Measurements from ENCODE around the gene LINC00305.

LINC00305 gene

GRCh38 chr18:64111950-64112349 is 36.9 kb downstream of the LINC00305 start:
- no peak for DNase-seq

DNA sequence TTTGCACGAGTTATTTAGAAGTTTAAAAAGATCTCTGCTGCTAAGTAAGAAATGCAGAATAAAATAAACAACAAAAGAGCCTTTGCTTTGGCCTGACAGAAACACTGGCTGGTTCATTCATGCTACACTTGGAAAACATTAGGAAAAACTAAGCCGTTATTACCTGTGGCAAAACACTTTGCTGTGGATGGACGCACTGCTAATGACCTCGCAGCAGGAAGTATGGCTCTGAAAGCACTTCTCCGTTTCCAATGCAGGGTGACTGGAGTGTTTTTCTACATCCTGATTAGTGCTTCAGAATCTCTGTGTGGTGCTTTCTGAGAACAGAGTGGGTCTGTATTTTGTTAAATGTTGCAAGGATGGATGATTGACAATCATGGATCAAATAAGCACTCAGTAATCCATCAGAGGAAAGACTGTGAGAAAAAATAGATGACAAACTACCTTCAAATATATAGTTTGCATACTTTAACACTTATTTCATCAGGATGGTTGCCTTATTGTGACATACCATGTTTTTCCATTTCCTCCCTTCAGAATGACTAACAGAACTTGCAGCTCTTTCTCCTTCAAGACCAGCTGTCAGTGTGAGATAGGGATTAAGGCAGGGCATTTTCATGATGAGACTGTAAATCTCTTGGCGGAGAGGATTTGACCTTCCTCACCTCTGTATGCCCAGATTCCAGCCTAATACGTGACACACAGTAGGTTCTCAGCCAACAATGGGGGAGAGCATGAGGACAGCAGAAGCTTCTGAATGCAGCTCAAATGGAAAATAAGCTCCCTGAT is 38.0 kb downstream of the LINC00305 start:
- DNase-seq, result no peak

DNA sequence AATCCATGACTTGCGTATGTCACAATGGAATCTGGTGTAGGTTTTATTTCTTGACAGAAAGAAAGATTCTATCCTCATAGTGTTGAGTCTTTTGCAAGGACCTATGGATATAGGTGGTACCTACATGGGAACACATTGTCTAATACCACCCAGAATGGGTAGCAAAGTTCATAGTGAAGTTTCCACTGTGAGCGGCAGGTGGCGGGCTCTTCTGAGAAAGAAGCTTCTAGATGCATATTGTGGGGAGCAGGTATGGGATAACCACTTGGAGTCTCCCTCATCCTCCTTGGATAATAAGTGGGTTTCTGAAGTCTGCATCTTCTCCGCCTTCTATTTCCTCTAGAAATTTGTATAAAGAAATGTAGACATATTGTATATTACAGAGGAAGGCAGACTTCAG is 44.9 kb downstream of the LINC00305 start:
- no peak for DNase-seq

DNA sequence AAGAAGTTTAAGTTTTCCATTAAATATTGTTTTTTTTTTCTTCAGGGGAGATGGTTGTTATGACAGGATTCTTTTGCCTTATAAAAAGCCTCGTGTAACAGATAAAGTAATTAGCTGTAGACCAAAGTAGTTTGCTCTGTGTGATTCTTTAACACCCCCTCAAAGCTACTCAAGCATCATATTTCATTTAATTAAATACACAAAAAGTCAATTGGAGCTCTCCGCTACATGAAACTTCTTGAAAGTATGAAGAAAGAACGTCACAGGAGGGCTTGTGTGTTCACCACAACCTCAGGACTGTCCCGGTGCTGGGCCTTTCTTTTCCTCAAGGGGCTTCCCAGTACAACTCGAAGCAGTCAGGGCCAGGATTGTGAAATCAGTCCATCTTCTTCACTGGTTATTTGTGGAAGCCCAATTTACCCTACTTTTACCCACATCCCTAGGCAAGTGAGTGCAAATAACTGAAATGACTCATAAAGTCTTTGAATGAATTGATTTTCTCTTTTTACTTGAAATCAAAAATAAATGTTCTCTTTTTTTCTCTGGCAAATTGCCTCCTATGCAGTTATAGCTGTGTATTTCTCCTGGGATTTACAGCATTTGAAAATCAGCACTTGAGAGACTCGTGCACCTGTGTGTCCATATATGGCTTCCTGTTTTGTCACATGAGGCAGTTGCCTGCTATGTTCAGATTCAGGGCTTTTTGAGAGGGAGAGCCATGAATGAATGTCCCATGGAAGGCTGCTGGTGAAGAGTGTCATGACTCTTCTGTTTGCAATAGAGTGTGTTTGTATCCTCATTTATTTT is 48.6 kb downstream of the LINC00305 start:
- no peak for DNase-seq

DNA sequence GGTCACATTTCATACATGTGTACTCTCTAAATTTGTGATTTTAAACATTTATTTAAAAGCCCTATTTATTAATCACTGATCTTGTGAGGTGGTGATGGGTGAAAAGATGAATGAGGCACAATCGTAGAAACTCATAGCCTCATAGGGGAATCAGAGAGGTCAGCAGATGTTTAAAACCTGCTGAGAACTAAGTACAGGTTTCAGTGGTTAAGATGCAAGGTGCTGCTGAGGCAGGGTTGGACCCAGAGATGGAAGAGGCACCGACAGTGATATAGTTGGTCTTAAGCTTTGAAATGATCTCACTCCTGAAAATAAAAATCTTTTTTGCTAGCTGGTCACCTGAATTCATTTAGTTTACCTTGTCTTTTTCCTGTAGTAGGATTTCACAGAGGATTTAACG is 49.6 kb downstream of the LINC00305 start:
- no peak for DNase-seq

- no peak for DNase-seq
Measured at GRCh38 chr18:64097497-64097896, 51.4 kb downstream of the LINC00305 start.

DNA sequence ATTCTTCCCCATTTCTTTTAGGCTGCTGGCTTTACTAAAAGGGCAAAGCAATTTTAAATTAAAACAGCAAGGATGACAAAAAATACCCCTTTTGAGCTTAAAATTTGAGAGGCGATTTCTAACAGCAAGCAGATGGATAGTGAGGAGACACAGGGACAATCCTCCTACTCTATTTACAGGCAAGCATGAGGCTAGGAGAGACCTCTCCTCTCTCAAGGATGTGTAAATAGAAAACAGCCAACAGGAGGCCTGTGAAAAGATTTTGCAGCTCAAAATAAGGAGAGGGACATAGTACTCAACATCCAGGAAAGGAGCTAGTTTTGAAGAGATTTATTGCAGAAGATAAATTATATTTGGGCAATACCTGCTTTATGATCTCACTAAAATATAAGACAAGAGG is 53.8 kb downstream of the LINC00305 start:
- no peak for DNase-seq

GRCh38 chr18:64094210-64094609 is 54.7 kb downstream of the LINC00305 start:
- DNase-seq, result no peak

GRCh38 chr18:64091526-64091925 is 57.4 kb downstream of the LINC00305 start:
- no peak for DNase-seq

- DNase-seq, result no peak
Measured at GRCh38 chr18:64090876-64091275, 58.0 kb downstream of the LINC00305 start.

DNA sequence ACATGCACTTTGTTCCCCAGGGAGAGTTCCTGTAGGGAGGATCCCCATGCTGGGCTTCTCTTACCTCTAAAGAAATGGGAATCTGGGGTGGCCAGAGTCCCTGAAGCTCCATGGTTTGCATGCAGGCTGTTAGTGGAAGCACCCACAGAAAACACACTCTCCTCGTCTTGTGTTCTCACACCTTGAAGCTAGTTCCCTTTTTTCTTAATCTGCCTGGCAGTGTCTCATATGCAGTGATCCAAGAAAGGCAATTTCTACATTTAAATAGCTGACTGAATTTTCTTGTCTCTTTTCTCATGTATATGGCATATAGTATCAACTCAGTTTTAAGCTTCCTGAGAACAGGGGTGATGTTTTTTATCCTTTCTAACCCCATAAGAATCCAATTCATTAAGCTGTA is 65.0 kb downstream of the LINC00305 start:
- no peak for DNase-seq

GRCh38 chr18:64082513-64082912 is 66.4 kb downstream of the LINC00305 start:
- DNase-seq, result no peak

DNA sequence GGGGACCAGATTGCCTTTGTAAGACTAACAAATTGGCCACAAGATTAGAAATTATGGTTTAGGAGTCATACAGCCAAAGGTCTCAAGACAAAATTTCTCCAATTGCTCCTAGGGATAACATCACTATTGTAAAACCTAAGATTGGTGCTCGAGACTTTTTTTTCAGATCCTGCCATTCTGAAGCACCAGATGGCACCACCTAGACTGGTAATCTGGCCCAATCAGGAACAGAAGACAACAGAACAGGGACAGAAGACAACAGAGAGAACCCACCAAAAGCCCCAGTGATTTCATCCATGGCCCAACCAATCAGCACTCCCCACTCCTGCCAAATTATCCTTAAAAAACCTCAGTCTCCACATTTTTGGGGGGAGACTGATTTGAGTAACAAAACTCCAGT is 66.8 kb downstream of the LINC00305 start:
- no peak for DNase-seq

GRCh38 chr18:64073971-64074370 is 74.9 kb downstream of the LINC00305 start:
- no peak for DNase-seq

- DNase-seq, result no peak
Measured at GRCh38 chr18:64055019-64055418, 93.9 kb downstream of the LINC00305 start.

GRCh38 chr18:64053246-64053645 is 95.6 kb downstream of the LINC00305 start:
- no peak for DNase-seq

DNA sequence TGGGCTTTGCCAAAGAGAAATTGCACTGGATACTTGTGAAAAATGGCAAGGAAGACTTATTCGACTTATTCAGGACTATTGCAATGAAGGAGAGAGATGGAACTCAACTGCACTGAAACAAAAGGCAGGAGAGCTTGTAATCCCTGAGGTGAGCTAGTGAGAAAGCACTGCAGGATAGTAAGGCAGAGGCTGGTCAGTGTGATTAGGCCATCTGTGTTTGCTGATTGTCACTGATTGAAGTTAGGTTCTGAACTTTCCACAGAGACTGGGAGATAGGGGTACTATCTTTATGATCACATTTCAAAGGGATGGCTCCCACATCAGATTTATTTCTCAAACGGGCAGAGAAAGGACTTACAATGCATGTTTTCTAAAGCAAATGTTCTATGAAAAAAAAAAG is 96.1 kb downstream of the LINC00305 start:
- DNase-seq, result no peak

DNA sequence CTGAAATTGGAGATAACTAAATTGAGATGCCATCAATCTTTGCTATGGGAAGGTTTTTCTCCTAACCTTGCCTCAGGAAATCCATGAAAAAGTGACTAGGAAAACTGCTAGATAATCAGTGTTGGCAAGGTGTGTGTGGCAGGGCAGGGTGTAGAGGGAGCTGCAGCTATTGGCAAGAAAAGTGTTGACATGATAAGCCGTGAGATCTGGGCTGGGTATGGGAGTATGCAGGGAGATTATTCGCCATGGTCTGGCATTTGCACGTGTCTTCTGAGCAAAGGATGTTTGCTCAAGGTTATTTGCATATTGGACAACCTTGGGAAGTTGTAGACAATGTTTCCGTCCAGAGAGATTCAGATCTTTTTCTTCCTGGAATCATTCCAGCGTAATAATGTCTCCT is 104.3 kb downstream of the LINC00305 start:
- no peak for DNase-seq

DNA sequence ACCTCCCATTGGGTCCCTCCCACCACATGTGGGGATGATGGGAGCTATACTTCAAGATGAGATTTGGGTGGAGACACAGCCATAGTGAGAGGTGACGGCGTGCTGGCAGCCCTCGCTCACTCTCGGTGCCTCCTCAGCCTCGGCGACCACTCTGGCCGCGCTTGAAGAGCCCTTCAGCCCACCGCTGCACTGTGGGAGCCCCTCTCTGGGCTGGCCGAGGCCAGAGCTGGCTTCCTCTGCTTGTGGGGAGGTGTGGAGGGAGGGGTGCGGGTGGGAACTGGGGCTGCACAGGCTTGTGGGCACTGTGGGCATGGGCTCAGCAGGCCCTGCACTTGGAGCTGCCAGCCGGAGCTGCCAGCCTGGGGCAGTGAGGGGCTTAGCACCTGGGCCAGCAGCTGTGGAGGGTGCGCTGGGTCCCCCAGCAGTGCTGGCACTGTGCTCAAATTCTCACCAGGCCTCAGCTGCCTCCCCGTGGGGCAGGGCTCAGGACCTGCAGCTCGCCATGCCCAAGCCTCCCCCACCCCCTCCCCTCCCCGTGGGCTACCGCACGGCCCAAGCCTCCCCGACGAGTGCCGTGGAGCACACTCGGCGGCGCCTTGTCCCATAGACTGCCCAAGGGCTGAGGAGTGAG is 106.0 kb downstream of the LINC00305 start:
- no peak for DNase-seq

DNA sequence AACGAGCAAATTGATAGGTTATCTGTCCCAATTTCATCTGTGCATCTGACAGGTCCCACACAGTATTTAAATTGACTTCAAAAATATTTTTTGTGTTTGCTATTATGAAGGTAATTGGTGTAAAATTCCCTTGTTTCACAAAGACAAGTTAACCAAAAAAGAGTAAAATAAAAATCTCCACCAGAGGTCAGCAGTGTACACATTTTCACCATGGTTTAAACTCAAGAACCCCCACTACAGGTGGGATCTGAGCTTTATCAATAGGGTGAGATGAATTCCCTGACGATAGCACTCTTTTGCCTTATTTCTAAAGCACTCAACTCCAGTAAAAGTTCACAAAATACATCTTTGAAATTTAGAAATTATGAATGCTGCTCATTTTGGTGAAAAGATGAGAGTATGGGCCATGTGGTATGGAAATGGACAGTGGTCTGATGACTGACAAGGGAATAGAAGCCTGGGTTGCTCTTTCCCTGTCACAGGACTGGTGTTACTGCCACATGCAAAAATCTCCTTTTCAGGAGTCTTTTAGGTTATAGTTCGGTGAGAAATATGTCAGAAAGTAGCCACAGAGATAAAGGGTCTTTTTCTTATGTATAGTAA is 111.0 kb downstream of the LINC00305 start:
- DNase-seq, result no peak

GRCh38 chr18:64032312-64032711 is 116.6 kb downstream of the LINC00305 start:
- DNase-seq, result no peak

DNA sequence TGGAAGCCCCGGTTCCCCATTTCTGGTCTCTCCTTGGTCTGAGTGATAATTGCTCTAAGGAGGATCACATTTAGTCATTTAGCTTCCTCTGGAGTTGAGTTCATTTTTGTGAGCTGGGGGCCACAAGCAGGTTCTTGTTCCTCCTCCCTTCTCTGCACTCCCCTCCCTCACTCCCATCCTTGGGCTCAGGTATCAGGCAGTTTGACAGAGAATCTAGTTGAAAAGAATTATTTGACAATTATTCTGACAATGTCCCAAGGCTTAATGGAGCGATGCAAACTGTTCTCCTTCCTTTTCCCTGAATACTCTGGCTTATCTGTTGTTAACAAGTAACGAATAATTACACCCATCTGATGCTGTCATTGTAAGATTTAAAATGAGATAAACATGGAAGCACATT is 117.5 kb downstream of the LINC00305 start:
- DNase-seq, result no peak
